Islet precursor cell (in vitro differentiated cells): ENCODE data around the gene FAM72B.
A peak's percentile ranks its signal among the peaks of the same experiment; 100 is the strongest.
"Not testable (repeated sequence)": the region's sequence is repeated elsewhere in the genome, so short reads cannot be mapped to it uniquely, and the experiment has no call there.

Experiments used
- DNase-seq: peaks from one replicate; pipeline ENCODE4 v3.0.0-alpha.2; 2018

The FAM72B gene

GRCh38 chr1:121184290-121185127, at the start of gene FAM72B, which contains the start of gene SRGAP2C:
FAM72B (minus strand) TSS chr1:121184340; CDS start chr1:121183489, 851 bp downstream.
SRGAP2C (plus strand) TSS chr1:121184975; CDS start chr1:121187447, 2,472 bp downstream.
- peak; percentile 99 for DNase-seq

GRCh38 chr1:121232445-121233125, 48.4 kb upstream of the FAM72B start:
- not testable (repeated sequence) for DNase-seq

GRCh38 chr1:121230636-121231035, 46.5 kb upstream of the FAM72B start:
- DNase-seq, result not testable (repeated sequence)

- DNase-seq, result not testable (repeated sequence)
Observed at GRCh38 chr1:121227544-121228330, 43.6 kb upstream of the FAM72B start.

GRCh38 chr1:121226925-121227324, 42.8 kb upstream of the FAM72B start:
- DNase-seq, result not testable (repeated sequence)

GRCh38 chr1:121226295-121226904, 42.3 kb upstream of the FAM72B start:
- not testable (repeated sequence) for DNase-seq

GRCh38 chr1:121224714-121225113, 40.6 kb upstream of the FAM72B start:
- DNase-seq, result not testable (repeated sequence)

GRCh38 chr1:121221770-121222169, 37.6 kb upstream of the FAM72B start:
- not testable (repeated sequence) for DNase-seq

- DNase-seq, result not testable (repeated sequence)
Observed at GRCh38 chr1:121216676-121217075, 32.5 kb upstream of the FAM72B start.

GRCh38 chr1:121215699-121216417, 31.7 kb upstream of the FAM72B start:
- not testable (repeated sequence) for DNase-seq

GRCh38 chr1:121214544-121215156, 30.5 kb upstream of the FAM72B start:
- DNase-seq, result not testable (repeated sequence)

- DNase-seq, result not testable (repeated sequence)
Observed at GRCh38 chr1:121213491-121213890, 29.4 kb upstream of the FAM72B start.

GRCh38 chr1:121210778-121211177, 26.6 kb upstream of the FAM72B start:
- DNase-seq, result not testable (repeated sequence)

GRCh38 chr1:121208375-121208774, 24.2 kb upstream of the FAM72B start:
- peak; percentile 13 for DNase-seq

- not testable (repeated sequence) for DNase-seq
Observed at GRCh38 chr1:121207328-121207727, 23.2 kb upstream of the FAM72B start.

- DNase-seq, result peak; percentile 51
Observed at GRCh38 chr1:121205786-121206711, 21.9 kb upstream of the FAM72B start.

GRCh38 chr1:121202986-121203385, 18.8 kb upstream of the FAM72B start:
- not testable (repeated sequence) for DNase-seq

- DNase-seq, result not testable (repeated sequence)
Observed at GRCh38 chr1:121200985-121201981, 17.1 kb upstream of the FAM72B start.

- DNase-seq, result not testable (repeated sequence)
Observed at GRCh38 chr1:121200232-121200631, 16.1 kb upstream of the FAM72B start.
